ENCODE results near the gene PLCD4.

Gene PLCD4

DNA sequence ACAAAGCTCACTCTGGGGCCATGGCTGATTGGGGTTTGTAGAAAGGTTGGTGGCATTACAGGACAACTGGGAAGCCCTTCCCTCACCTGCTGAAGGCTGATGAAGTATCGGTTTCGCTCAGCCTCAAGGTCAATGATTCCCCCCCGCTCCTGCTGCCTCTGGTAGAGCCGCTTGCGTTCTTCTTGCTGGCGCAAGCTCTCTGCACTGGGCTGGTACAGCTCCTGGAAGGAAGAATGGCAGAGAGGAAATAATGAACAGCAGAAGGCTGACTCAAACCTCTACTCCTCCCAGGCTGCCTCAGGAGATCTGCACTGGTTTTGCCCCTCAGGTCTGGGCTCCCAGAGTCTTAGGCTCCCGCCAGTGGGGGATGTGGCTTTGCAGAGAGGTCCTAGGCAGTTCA lies 57.0 kb downstream of the PLCD4 start:
- no peak overlapping the region for H3K4me3 ChIP-seq (ENCODE audit: low read depth, low read length)
- TF ChIP-seq, protein P1, sequence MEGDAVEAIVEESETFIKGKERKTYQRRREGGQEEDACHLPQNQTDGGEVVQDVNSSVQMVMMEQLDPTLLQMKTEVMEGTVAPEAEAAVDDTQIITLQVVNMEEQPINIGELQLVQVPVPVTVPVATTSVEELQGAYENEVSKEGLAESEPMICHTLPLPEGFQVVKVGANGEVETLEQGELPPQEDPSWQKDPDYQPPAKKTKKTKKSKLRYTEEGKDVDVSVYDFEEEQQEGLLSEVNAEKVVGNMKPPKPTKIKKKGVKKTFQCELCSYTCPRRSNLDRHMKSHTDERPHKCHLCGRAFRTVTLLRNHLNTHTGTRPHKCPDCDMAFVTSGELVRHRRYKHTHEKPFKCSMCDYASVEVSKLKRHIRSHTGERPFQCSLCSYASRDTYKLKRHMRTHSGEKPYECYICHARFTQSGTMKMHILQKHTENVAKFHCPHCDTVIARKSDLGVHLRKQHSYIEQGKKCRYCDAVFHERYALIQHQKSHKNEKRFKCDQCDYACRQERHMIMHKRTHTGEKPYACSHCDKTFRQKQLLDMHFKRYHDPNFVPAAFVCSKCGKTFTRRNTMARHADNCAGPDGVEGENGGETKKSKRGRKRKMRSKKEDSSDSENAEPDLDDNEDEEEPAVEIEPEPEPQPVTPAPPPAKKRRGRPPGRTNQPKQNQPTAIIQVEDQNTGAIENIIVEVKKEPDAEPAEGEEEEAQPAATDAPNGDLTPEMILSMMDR (IDR thresholded peaks at IDR 0.05; ENCODE audit: low read depth, low read length) = no peak
- no peak for DNase-seq (ENCODE audit: low read depth, low spot score)
- in situ Hi-C loops (cut with HindIII; ENCODE audit: low sequenced_read_pairs) = no loop called here

- in situ Hi-C loops (cut with HindIII; ENCODE audit: low sequenced_read_pairs) = no loop called here
- peak; percentile 2 for DNase-seq (ENCODE audit: low read depth, low spot score)
These were observed 63.5 kb downstream of the PLCD4 start for GRCh38 chr2:218671097-218671653.

GRCh38 chr2:218671654-218672566 lies 64.2 kb downstream of the PLCD4 start, which contains the start of the genes RNF25 and STK36:
Gene RNF25 (minus strand): TSS chr2:218672002. CDS start chr2:218671970, 32 bp downstream.
Gene STK36 (plus strand): TSS chr2:218672086. CDS start chr2:218672830, 744 bp downstream.
- in situ Hi-C loops (cut with HindIII; ENCODE audit: low sequenced_read_pairs) = no loop called here
- DNase-seq (ENCODE audit: low read depth, low spot score) = peak; percentile 93
- TF ChIP-seq, protein P1 (IDR thresholded peaks at IDR 0.05; ENCODE audit: low read depth, low read length) = no peak
- H3K4me3 ChIP-seq (ENCODE audit: low read depth, low read length) = peak within 1 kb of the TSS; percentile 96

More at GRCh38 chr2:218671097-218671653, 63.5 kb downstream of the PLCD4 start:
- peak overlapping the region; percentile 96 for H3K4me3 ChIP-seq (ENCODE audit: low read depth, low read length)
- TF ChIP-seq, protein P1 (IDR thresholded peaks at IDR 0.05; ENCODE audit: low read depth, low read length) = no peak

DNA sequence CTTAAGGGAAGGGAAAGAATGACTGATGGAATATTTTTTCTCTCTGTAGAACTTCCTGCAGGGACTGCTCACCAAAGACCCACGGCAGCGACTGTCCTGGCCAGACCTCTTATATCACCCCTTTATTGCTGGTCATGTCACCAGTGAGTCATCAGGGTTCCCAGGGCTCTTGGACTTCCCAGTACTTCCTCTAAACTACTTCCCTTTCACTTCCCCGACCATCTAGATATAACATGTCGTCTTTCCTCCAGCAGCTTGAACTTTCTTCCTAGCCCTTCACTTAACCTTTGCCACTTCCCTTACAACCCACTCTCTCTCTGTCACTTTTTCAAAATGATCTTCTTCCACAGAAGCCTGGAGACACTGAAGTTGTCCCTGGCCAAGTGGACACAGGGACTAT lies 71.4 kb downstream of the PLCD4 start:
- TF ChIP-seq, protein P1 (IDR thresholded peaks at IDR 0.05; ENCODE audit: low read depth, low read length) = no peak
- in situ Hi-C loops (cut with HindIII; ENCODE audit: low sequenced_read_pairs) = no loop called here
- no peak overlapping the region for H3K4me3 ChIP-seq (ENCODE audit: low read depth, low read length)
- no peak for DNase-seq (ENCODE audit: low read depth, low spot score)

DNA sequence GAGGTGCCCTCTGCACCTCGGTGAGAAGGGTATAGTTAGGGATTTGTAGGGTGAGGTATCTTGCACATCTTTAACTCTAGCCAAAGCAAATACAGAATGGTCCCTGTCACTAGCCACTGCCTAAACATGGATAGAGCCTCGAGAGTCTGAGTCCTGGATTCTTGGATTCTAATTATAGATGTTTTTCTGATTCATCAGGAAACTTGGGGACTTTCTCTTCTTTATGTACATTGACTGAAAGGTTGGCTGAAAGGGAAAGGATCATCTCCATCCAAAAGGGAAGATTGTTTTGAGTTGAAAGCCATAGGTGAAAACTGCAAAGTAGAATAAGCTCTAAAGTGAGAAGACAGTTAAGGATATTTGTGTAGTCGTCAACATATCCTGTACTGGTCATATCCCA lies 72.4 kb downstream of the PLCD4 start:
- H3K4me3 ChIP-seq (ENCODE audit: low read depth, low read length) = no peak overlapping the region
- DNase-seq (ENCODE audit: low read depth, low spot score) = no peak
- TF ChIP-seq, protein P1 (IDR thresholded peaks at IDR 0.05; ENCODE audit: low read depth, low read length) = no peak
- in situ Hi-C loops (cut with HindIII; ENCODE audit: low sequenced_read_pairs) = no loop called here

All from astrocyte of the spinal cord (primary cell).